Measurements from ENCODE around the gene RNASET2.

Gene RNASET2

GRCh38 chr6:166944666-166945256 is 11.6 kb downstream of the RNASET2 start:
- DNase-seq, result no peak

- DNase-seq, result no peak
Measured at GRCh38 chr6:166942393-166943168, 13.8 kb downstream of the RNASET2 start.

GRCh38 chr6:166940643-166941068 is 15.7 kb downstream of the RNASET2 start:
- no peak for DNase-seq

GRCh38 chr6:166939894-166940293 is 16.5 kb downstream of the RNASET2 start:
- DNase-seq, result no peak

- no peak for DNase-seq
Measured at GRCh38 chr6:166939345-166939744, 17.0 kb downstream of the RNASET2 start.

- DNase-seq, result no peak
Measured at GRCh38 chr6:166938704-166939103, 17.6 kb downstream of the RNASET2 start.

- DNase-seq, result no peak
Measured at GRCh38 chr6:166938150-166938549, 18.2 kb downstream of the RNASET2 start.

DNA sequence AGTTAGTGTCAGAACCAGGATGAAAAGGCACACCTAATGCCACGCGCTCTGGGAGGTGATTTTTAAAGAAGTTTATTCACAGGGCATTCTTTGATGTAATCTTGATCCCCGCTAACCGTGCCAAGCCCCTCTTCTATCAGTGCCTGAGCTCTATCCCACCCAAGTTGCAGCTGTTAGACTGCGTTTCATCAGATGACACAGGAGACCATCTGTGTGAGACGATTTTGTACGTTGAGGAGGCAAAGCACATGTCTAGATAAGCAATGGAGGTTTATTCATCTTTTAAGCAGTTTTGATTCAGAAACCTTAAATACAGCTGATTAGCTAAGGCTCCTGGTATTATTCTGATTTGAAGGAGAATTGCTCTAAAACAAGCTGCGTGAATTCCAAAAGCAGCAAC is 18.6 kb downstream of the RNASET2 start:
- no peak for DNase-seq

GRCh38 chr6:166936079-166936787 is 20.1 kb downstream of the RNASET2 start:
- no peak for DNase-seq

GRCh38 chr6:166935353-166935752 is 21.0 kb downstream of the RNASET2 start:
- no peak for DNase-seq

DNA sequence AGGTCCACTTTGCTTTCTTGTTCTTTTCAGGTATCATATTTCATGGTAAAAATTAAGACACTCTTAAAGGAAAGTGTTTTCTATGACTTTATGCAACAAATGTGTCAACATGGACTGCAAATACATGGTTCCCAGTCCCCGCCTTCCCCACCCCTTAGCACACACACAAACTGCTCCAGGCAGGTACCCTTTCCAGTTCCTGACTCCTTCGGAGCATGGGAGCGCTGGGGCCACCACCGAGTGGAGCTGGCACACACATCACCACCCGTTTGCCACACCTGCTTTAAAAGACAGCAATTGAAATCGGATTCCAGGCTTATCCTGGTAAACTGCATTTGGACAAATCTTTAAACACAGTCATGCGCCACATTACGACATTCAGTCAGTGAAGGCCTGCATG is 22.2 kb downstream of the RNASET2 start:
- no peak for DNase-seq

DNA sequence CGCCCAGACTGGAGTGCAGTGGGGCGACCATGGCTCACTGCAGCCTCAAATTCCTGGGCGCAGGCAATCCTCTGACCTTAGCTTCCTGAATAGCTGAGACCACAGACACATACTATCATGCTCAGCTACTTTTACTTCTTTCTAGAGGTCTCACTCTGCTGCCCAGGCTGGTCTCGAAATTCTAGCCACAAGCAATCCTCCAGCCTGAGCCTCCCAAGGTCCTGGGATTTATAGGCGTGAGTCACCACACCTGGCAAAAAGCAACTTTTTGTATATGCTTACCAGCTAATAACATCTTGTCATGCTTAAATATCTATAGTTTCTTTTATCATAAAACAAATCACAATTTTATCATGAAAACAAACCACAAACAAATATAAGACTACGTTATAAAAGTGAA is 23.0 kb downstream of the RNASET2 start:
- no peak for DNase-seq

GRCh38 chr6:166932616-166933015 is 23.7 kb downstream of the RNASET2 start:
- DNase-seq, result no peak

- no peak for DNase-seq
Measured at GRCh38 chr6:166932116-166932515, 24.2 kb downstream of the RNASET2 start.

- DNase-seq, result no peak
Measured at GRCh38 chr6:166931426-166931970, 24.9 kb downstream of the RNASET2 start.

- DNase-seq, result no peak
Measured at GRCh38 chr6:166930354-166930891, 25.9 kb downstream of the RNASET2 start.

- no peak for DNase-seq
Measured at GRCh38 chr6:166929542-166930189, 26.7 kb downstream of the RNASET2 start.

- no peak for DNase-seq
Measured at GRCh38 chr6:166928644-166929541, 27.5 kb downstream of the RNASET2 start.

GRCh38 chr6:166927935-166928643 is 28.3 kb downstream of the RNASET2 start:
- no peak for DNase-seq

GRCh38 chr6:166927240-166927934 is 29.0 kb downstream of the RNASET2 start:
- DNase-seq, result no peak
